Neural cell (in vitro differentiated cells): ENCODE data around the gene EML4.

Source experiments
- SMC3 ChIP-seq: fragments of 450-650 bp; conservative IDR thresholded peaks from 2 replicates; pipeline ENCODE4 v1.6.1; 2014; ENCODE audit warnings: antibody characterized with exemption, mild to moderate bottlenecking, moderate library complexity; ENCODE audit not compliant: poor library complexity
- TAF1 ChIP-seq: IDR thresholded peaks from 2 replicates; pipeline ENCODE4 v1.6.1; 2012; ENCODE audit warnings: low read depth
- TF ChIP-seq, protein P1 (sequence below): fragments of 450-650 bp; IDR thresholded peaks from 2 replicates; pipeline ENCODE4 v1.5.1; 2014; ENCODE audit warnings: antibody characterized with exemption, mild to moderate bottlenecking, moderate library complexity; ENCODE audit not compliant: poor library complexity, severe bottlenecking
- TF ChIP-seq, protein P2 (sequence below): IDR thresholded peaks from 2 replicates; pipeline ENCODE4 v1.6.1; 2012; ENCODE audit warnings: borderline replicate concordance

DNA sequence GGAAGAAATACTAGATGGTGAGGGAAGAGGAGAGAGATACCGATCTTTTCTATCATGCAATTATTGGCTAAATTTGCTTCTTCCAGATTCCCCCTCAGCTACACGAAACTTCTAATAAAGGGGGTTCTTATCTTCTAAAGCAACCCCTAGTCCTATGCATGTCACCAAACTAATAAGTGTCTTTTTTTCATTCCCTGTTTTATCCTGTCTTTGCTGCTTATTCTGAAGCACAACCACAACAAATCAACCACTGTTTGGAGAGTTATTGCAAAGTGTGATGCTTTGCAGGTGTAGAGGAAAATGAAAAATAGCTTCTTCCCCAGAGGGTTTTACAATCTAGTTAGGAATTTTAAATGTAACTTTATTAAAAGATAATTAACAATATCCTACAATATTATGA is 60.8 kb downstream of the EML4 start:
- TF ChIP-seq, protein P1, sequence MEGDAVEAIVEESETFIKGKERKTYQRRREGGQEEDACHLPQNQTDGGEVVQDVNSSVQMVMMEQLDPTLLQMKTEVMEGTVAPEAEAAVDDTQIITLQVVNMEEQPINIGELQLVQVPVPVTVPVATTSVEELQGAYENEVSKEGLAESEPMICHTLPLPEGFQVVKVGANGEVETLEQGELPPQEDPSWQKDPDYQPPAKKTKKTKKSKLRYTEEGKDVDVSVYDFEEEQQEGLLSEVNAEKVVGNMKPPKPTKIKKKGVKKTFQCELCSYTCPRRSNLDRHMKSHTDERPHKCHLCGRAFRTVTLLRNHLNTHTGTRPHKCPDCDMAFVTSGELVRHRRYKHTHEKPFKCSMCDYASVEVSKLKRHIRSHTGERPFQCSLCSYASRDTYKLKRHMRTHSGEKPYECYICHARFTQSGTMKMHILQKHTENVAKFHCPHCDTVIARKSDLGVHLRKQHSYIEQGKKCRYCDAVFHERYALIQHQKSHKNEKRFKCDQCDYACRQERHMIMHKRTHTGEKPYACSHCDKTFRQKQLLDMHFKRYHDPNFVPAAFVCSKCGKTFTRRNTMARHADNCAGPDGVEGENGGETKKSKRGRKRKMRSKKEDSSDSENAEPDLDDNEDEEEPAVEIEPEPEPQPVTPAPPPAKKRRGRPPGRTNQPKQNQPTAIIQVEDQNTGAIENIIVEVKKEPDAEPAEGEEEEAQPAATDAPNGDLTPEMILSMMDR: no peak
- TF ChIP-seq TAF1 (no peak), SMC3 (no peak)
- TF ChIP-seq, protein P2, sequence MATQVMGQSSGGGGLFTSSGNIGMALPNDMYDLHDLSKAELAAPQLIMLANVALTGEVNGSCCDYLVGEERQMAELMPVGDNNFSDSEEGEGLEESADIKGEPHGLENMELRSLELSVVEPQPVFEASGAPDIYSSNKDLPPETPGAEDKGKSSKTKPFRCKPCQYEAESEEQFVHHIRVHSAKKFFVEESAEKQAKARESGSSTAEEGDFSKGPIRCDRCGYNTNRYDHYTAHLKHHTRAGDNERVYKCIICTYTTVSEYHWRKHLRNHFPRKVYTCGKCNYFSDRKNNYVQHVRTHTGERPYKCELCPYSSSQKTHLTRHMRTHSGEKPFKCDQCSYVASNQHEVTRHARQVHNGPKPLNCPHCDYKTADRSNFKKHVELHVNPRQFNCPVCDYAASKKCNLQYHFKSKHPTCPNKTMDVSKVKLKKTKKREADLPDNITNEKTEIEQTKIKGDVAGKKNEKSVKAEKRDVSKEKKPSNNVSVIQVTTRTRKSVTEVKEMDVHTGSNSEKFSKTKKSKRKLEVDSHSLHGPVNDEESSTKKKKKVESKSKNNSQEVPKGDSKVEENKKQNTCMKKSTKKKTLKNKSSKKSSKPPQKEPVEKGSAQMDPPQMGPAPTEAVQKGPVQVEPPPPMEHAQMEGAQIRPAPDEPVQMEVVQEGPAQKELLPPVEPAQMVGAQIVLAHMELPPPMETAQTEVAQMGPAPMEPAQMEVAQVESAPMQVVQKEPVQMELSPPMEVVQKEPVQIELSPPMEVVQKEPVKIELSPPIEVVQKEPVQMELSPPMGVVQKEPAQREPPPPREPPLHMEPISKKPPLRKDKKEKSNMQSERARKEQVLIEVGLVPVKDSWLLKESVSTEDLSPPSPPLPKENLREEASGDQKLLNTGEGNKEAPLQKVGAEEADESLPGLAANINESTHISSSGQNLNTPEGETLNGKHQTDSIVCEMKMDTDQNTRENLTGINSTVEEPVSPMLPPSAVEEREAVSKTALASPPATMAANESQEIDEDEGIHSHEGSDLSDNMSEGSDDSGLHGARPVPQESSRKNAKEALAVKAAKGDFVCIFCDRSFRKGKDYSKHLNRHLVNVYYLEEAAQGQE: no peak
